HG03280 (cell line): ENCODE data around the gene CFAP58.

Experiments
- ATAC-seq: cut with Tn5 transposase; IDR thresholded peaks from one replicate; pipeline ENCODE4 v1.9.1; 2021; ENCODE audit warnings: mild to moderate bottlenecking, moderate library complexity; ENCODE audit not compliant: unreplicated experiment

The CFAP58 gene

GRCh38 chr10:104359811-104360210 is 6.2 kb downstream of the CFAP58 start:
- no peak for ATAC-seq

GRCh38 chr10:104367904-104368303 is 14.3 kb downstream of the CFAP58 start:
- no peak for ATAC-seq

GRCh38 chr10:104368381-104368780 is 14.7 kb downstream of the CFAP58 start:
- no peak for ATAC-seq

- no peak for ATAC-seq
Observed at GRCh38 chr10:104371753-104372152, 18.1 kb downstream of the CFAP58 start.

- ATAC-seq = no peak
Observed at GRCh38 chr10:104374591-104374990, 21.0 kb downstream of the CFAP58 start.

- no peak for ATAC-seq
Observed at GRCh38 chr10:104376784-104377300, 23.2 kb downstream of the CFAP58 start.

GRCh38 chr10:104380336-104380735 is 26.7 kb downstream of the CFAP58 start:
- no peak for ATAC-seq

GRCh38 chr10:104387130-104387888 is 33.7 kb downstream of the CFAP58 start:
- ATAC-seq = peak; percentile 58

GRCh38 chr10:104388830-104389229 is 35.2 kb downstream of the CFAP58 start:
- no peak for ATAC-seq

- ATAC-seq = no peak
Observed at GRCh38 chr10:104391150-104391968, 37.7 kb downstream of the CFAP58 start.

GRCh38 chr10:104391969-104392296 is 38.3 kb downstream of the CFAP58 start:
- ATAC-seq = no peak

GRCh38 chr10:104393387-104393786 is 39.8 kb downstream of the CFAP58 start:
- ATAC-seq = no peak

GRCh38 chr10:104396581-104396980 is 42.9 kb downstream of the CFAP58 start:
- no peak for ATAC-seq

- ATAC-seq = no peak
Observed at GRCh38 chr10:104403636-104404035, 50.0 kb downstream of the CFAP58 start.

GRCh38 chr10:104406715-104407650 is 53.4 kb downstream of the CFAP58 start:
- no peak for ATAC-seq

GRCh38 chr10:104413528-104413927 is 59.9 kb downstream of the CFAP58 start:
- ATAC-seq = no peak

GRCh38 chr10:104415526-104416165 is 62.0 kb downstream of the CFAP58 start:
- no peak for ATAC-seq

- ATAC-seq = no peak
Observed at GRCh38 chr10:104416851-104417250, 63.2 kb downstream of the CFAP58 start.

GRCh38 chr10:104417637-104418292 is 64.1 kb downstream of the CFAP58 start:
- no peak for ATAC-seq

GRCh38 chr10:104424719-104425118 is 71.1 kb downstream of the CFAP58 start:
- ATAC-seq = peak; percentile 91
